IMR-90 (cell line): ENCODE results near the gene TRIM5. TPM values are rescaled to one million over a fixed set of nuclear protein-coding genes. Genes with fewer than 3 reads are reported as not detected.

Experiments used
- ATAC-seq: fragments of 200-7000 bp; cut with Tn5 transposase; 2 replicates; pipeline ENCODE4 v1.9.1; 2020; ENCODE audit warnings: low read depth, mild to moderate bottlenecking, moderate library complexity
- BruUV-seq: library from RNA; stranded (reverse); fragments of 400-500 nt; replicated peaks from 2 replicates; lab custom pipeline; 2021; lab: Mats Ljungman, UMichigan
- CTCF ChIA-PET: fragments of 300-600 bp; formaldehyde crosslinking; extraction: SDS; loops from one replicate; lab custom pipeline; 2021; ENCODE audit warnings: antibody characterized with exemption; lab: Yijun Ruan, JAX
- POLR2A ChIA-PET: fragments of 300-600 bp; sonication (Branson Sonifier 250); formaldehyde crosslinking; loops from one replicate; lab custom pipeline; 2022; ENCODE audit warnings: antibody characterized with exemption; ENCODE audit not compliant: unreplicated experiment; lab: Charles Lee
- DNase-seq: peaks from one replicate; pipeline ENCODE4 v3.0.0; 2013
- H2AFZ ChIP-seq: replicated peaks from 2 replicates; pipeline ENCODE3; 2013; ENCODE audit warnings: low read length, mild to moderate bottlenecking; ENCODE audit not compliant: poor library complexity
- H2AK5ac ChIP-seq: 2 replicates; pipeline ENCODE4 v1.6.1; 2013; ENCODE audit warnings: low read depth, low read length, inconsistent platforms
- H2AK9ac ChIP-seq: replicated peaks from 2 replicates; pipeline ENCODE3; 2013; ENCODE audit warnings: mild to moderate bottlenecking, low read depth, low read length, moderate library complexity; ENCODE audit not compliant: poor library complexity
- H2BK120ac ChIP-seq: 2 replicates; pipeline ENCODE4 v1.6.1; 2013; ENCODE audit warnings: low read depth, low read length, inconsistent platforms
- H2BK15ac ChIP-seq: 3 replicates; pipeline ENCODE4 v1.6.1; 2013; ENCODE audit warnings: low read depth, low read length, inconsistent platforms
- H2BK20ac ChIP-seq: 2 replicates; pipeline ENCODE4 v1.6.1; 2013; ENCODE audit warnings: low read depth, mild to moderate bottlenecking, inconsistent platforms, low read length, moderate library complexity
- H2BK5ac ChIP-seq: 2 replicates; pipeline ENCODE4 v1.6.1; 2013; ENCODE audit warnings: mild to moderate bottlenecking, low read depth, low read length, inconsistent platforms; ENCODE audit not compliant: poor library complexity, severe bottlenecking
- H3K14ac ChIP-seq: replicated peaks from 2 replicates; pipeline ENCODE4 v1.6.1; 2013; ENCODE audit warnings: low read depth, low read length, inconsistent platforms
- H3K18ac ChIP-seq: 2 replicates; pipeline ENCODE4 v1.6.1; 2013; ENCODE audit warnings: low read depth, low read length, control low read depth
- H3K23ac ChIP-seq: 2 replicates; pipeline ENCODE4 v1.6.1; 2013; ENCODE audit warnings: low read depth, low read length, inconsistent platforms
- H3K27ac ChIP-seq: 2 replicates; pipeline ENCODE4 v1.5.1; 2013; ENCODE audit warnings: mild to moderate bottlenecking, control low read depth, low read length; ENCODE audit not compliant: insufficient read depth
- H3K27me3 ChIP-seq: 2 replicates; pipeline ENCODE4 v1.6.1; 2013; ENCODE audit warnings: low read length; ENCODE audit not compliant: control insufficient read depth, insufficient read depth
- H3K36me3 ChIP-seq: 2 replicates; pipeline ENCODE4 v1.6.1; 2013; ENCODE audit warnings: low read length, mixed read lengths; ENCODE audit not compliant: control insufficient read depth, insufficient read depth
- H3K4ac ChIP-seq: 2 replicates; pipeline ENCODE4 v1.6.1; 2013; ENCODE audit warnings: low read depth, low read length, inconsistent platforms
- H3K4me1 ChIP-seq: 2 replicates; pipeline ENCODE4 v1.6.1; 2013; ENCODE audit warnings: low read length, mixed read lengths; ENCODE audit not compliant: control insufficient read depth, insufficient read depth
- H3K4me2 ChIP-seq: 2 replicates; pipeline ENCODE4 v1.6.1; 2013; ENCODE audit warnings: low read depth, mild to moderate bottlenecking, control low read depth, low read length, moderate library complexity
- H3K4me3 ChIP-seq: 2 replicates; pipeline ENCODE4 v1.5.1; 2013; ENCODE audit warnings: low read depth, mild to moderate bottlenecking, control low read depth, low read length, moderate library complexity; ENCODE audit not compliant: insufficient read depth
- H3K56ac ChIP-seq: 2 replicates; pipeline ENCODE4 v1.6.1; 2013; ENCODE audit warnings: low read length, inconsistent platforms; ENCODE audit not compliant: insufficient read depth; ENCODE audit errors: extremely low read depth
- H3K79me1 ChIP-seq, 2 experiments: 2 replicates each; pipeline ENCODE4 v1.6.1; 2013; ENCODE audit warnings: low read length in 2 of 2, inconsistent platforms in 1 of 2, low read depth in 1 of 2
- H3K9ac ChIP-seq: 2 replicates; pipeline ENCODE4 v1.6.1; 2013; ENCODE audit warnings: low read depth, low read length, control low read depth
- H3K9me1 ChIP-seq: 2 replicates; pipeline ENCODE4 v1.6.1; 2013; ENCODE audit warnings: low read length, inconsistent platforms; ENCODE audit not compliant: insufficient read depth
- H3K9me3 ChIP-seq: 2 replicates; pipeline ENCODE4 v1.6.1; 2013; ENCODE audit warnings: low read length; ENCODE audit not compliant: control insufficient read depth, insufficient read depth
- H4K20me1 ChIP-seq: 2 replicates; pipeline ENCODE4 v1.6.1; 2013; ENCODE audit warnings: low read length, inconsistent platforms; ENCODE audit not compliant: insufficient read depth
- H4K5ac ChIP-seq: 2 replicates; pipeline ENCODE4 v1.6.1; 2013; ENCODE audit warnings: mild to moderate bottlenecking, low read depth, low read length, control low read depth
- H4K8ac ChIP-seq, 2 experiments: 2 replicates each; pipeline ENCODE4 v1.6.1; 2013; ENCODE audit warnings: low read depth in 2 of 2, low read length in 2 of 2, control low read depth in 1 of 2, inconsistent platforms in 1 of 2
- H4K91ac ChIP-seq: 2 replicates; pipeline ENCODE4 v1.6.1; 2013; ENCODE audit warnings: low read depth, low read length, inconsistent platforms; ENCODE audit not compliant: insufficient read depth
- BHLHE40 ChIP-seq: fragments of 150-350 bp; IDR thresholded peaks from 2 replicates; pipeline ENCODE4 v1.6.1; 2016; ENCODE audit warnings: mild to moderate bottlenecking, low read depth, low read length
- CEBPB ChIP-seq: IDR thresholded peaks from 2 replicates; pipeline ENCODE4 v1.6.1; 2012; ENCODE audit warnings: low read depth, low read length, improper control_type of control experiment
- CHD1 ChIP-seq: IDR thresholded peaks from 2 replicates; pipeline ENCODE4 v1.6.1; 2012; ENCODE audit warnings: low read depth, low read length, improper control_type of control experiment
- FOS ChIP-seq: fragments of 150-350 bp; IDR thresholded peaks from 2 replicates; pipeline ENCODE4 v1.6.1; 2016; ENCODE audit warnings: low read depth, low read length
- MAFK ChIP-seq: IDR thresholded peaks from 2 replicates; pipeline ENCODE4 v1.6.1; 2012; ENCODE audit warnings: low read depth, low read length, improper control_type of control experiment
- MAZ ChIP-seq: IDR thresholded peaks from 2 replicates; pipeline ENCODE4 v1.6.1; 2012; ENCODE audit warnings: low read depth, mild to moderate bottlenecking, low read length, improper control_type of control experiment, moderate library complexity, borderline replicate concordance
- MXI1 ChIP-seq: IDR thresholded peaks from 2 replicates; pipeline ENCODE4 v1.6.1; 2012; ENCODE audit warnings: low read depth, mild to moderate bottlenecking, low read length, moderate library complexity, borderline replicate concordance
- NFE2L2 ChIP-seq: fragments of 150-350 bp; IDR thresholded peaks from 2 replicates; pipeline ENCODE4 v1.6.1; 2016; ENCODE audit warnings: low read depth, mild to moderate bottlenecking, low read length
- POLR2A ChIP-seq: IDR thresholded peaks from 2 replicates; pipeline ENCODE4 v1.6.1; 2012; ENCODE audit warnings: mild to moderate bottlenecking, low read depth, low read length
- RAD21 ChIP-seq: IDR thresholded peaks from 2 replicates; pipeline ENCODE4 v1.6.1; 2012; ENCODE audit warnings: low read length, improper control_type of control experiment
- RCOR1 ChIP-seq: IDR thresholded peaks from 2 replicates; pipeline ENCODE4 v1.6.1; 2012; ENCODE audit warnings: mild to moderate bottlenecking, low read length, improper control_type of control experiment; ENCODE audit not compliant: insufficient replicate concordance
- SMC3 ChIP-seq: fragments of 150-350 bp; IDR thresholded peaks from 2 replicates; pipeline ENCODE4 v1.6.1; 2016; ENCODE audit warnings: low read depth, mild to moderate bottlenecking, antibody characterized with exemption, low read length, moderate library complexity
- USF2 ChIP-seq: fragments of 150-350 bp; IDR thresholded peaks from 2 replicates; pipeline ENCODE4 v1.6.1; 2017; ENCODE audit warnings: mild to moderate bottlenecking, antibody characterized with exemption, low read length, low read depth
- WGBS, 2 experiments: methylation state at CpG; one replicate each; pipeline versions ENCODE4 v1.1.5 to v1.1.7; 2013; ENCODE audit warnings: missing lambda C conversion rate in 2 of 2; ENCODE audit not compliant: insufficient read length in 1 of 2; ENCODE audit errors: extremely low coverage in 2 of 2; 5-methylcytosine and 5-hydroxymethylcytosine counted together
- dilution Hi-C: fragments of 300-500 bp; cut with HindIII; formaldehyde crosslinking; loops from one replicate; pipeline ENCODE4 v1.14.3; 2018; ENCODE audit warnings: low sequenced_read_pairs; ENCODE audit not compliant: unreplicated experiment
- in situ Hi-C: fragments of 300-500 bp; cut with MboI; formaldehyde crosslinking; loops from 3 replicates; pipeline ENCODE4 v1.14.3; 2019; ENCODE audit warnings: low sequenced_read_pairs, inconsistent platforms, mixed read lengths
- intact Hi-C: fragments of 100-400 bp; cut with micrococcal nuclease; formaldehyde crosslinking; loops from 2 replicates; pipeline ENCODE4 v1.10.0; 2022
- polyA plus RNA-seq, 3 experiments: library from polyadenylated mRNA; depleted of rRNA; stranded (reverse); fragments of >200 nt; gene quantifications; 2 replicates each; pipeline ENCODE4 v1.2.3, GENCODE V29; 2012; ENCODE audit warnings: low replicate concordance in 1 of 3
- total RNA-seq: library from RNA; depleted of rRNA; stranded (reverse); fragments of >200 nt; gene quantifications from 2 replicates; pipeline ENCODE4 v1.2.3, GENCODE V29; 2012
- TF ChIP-seq, protein P1 (sequence below): conservative IDR thresholded peaks from 2 replicates; pipeline ENCODE4 v1.5.1; 2012; ENCODE audit warnings: mild to moderate bottlenecking, low read depth, low read length, improper control_type of control experiment
- TF ChIP-seq, protein P2 (sequence below): fragments of 150-350 bp; IDR thresholded peaks from 2 replicates; pipeline ENCODE4 v1.6.1; 2016; ENCODE audit warnings: low read depth, mild to moderate bottlenecking, low read length, moderate library complexity, borderline replicate concordance

TRIM5 gene
- total and polyA plus RNA-seq, 2 of the 4 experiments (the other 2 are of a cell fraction) = 32.6 to 49.1 TPM

DNA sequence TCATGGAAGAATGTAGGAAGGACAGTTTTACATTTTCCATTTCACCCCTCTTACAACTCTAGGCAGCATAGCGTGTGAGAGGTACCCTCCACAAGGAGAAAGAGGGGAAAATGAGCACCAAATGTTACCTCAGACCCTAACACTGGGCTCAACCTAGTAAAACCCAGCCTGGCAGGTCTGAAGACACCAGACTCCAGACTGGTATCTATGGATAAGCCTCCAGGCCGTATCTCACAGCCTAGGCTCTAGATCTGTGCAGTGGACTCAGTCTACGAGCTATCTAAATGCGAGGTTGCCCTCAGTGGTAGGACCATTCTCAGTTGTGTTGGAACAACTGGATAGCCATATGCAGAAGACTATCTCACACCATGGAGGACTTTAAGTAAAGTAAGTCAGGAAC, 10.5 kb downstream of the TRIM5 start:
- H2AFZ ChIP-seq = no peak overlapping the region

More for the DNA sequence above, 10.5 kb downstream of the TRIM5 start:
- H3K4me2 ChIP-seq = no peak overlapping the region
- no peak overlapping the region for H3K4ac ChIP-seq
- H3K9ac ChIP-seq = no peak overlapping the region
- H3K14ac ChIP-seq = no peak overlapping the region
- peaks cover 13 to 24% of the 10 kb centered on the region in 2 experiments for H3K79me1 ChIP-seq
- no peaks in the 10 kb centered on the region for H3K4me1 ChIP-seq
- no peak overlapping the region for H2AK9ac ChIP-seq
- H3K23ac ChIP-seq = no peak overlapping the region
- H3K9me1 ChIP-seq = no peaks in the 10 kb centered on the region
- no peak overlapping the region for H3K18ac ChIP-seq
- no peak overlapping the region for H2BK5ac ChIP-seq
- H3K27me3 ChIP-seq = no peaks in the 10 kb centered on the region
- H3K4me3 ChIP-seq = no peak overlapping the region
- no peak overlapping the region for H4K5ac ChIP-seq
- peaks cover 27% of the 10 kb centered on the region for H3K36me3 ChIP-seq
- DNase-seq = no peak
- H2AK5ac ChIP-seq = no peak overlapping the region
- intact Hi-C loops (no loop called here), dilution Hi-C loops (no loop called here), in situ Hi-C loops (no loop called here)
- 100% methylated on average over 1 of the region's 4 CpGs; no CpG with 5 or more reads in 1 of the 2 experiments for WGBS, 2 experiments
- TF ChIP-seq SMC3 = no peak
- TF ChIP-seq MAFK = no peak
- TF ChIP-seq USF2 = no peak
- TF ChIP-seq, protein P1, sequence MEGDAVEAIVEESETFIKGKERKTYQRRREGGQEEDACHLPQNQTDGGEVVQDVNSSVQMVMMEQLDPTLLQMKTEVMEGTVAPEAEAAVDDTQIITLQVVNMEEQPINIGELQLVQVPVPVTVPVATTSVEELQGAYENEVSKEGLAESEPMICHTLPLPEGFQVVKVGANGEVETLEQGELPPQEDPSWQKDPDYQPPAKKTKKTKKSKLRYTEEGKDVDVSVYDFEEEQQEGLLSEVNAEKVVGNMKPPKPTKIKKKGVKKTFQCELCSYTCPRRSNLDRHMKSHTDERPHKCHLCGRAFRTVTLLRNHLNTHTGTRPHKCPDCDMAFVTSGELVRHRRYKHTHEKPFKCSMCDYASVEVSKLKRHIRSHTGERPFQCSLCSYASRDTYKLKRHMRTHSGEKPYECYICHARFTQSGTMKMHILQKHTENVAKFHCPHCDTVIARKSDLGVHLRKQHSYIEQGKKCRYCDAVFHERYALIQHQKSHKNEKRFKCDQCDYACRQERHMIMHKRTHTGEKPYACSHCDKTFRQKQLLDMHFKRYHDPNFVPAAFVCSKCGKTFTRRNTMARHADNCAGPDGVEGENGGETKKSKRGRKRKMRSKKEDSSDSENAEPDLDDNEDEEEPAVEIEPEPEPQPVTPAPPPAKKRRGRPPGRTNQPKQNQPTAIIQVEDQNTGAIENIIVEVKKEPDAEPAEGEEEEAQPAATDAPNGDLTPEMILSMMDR = no peak
- TF ChIP-seq MAZ = no peak
- TF ChIP-seq POLR2A = no peak
- TF ChIP-seq RCOR1 = no peak
- TF ChIP-seq, protein P2, sequence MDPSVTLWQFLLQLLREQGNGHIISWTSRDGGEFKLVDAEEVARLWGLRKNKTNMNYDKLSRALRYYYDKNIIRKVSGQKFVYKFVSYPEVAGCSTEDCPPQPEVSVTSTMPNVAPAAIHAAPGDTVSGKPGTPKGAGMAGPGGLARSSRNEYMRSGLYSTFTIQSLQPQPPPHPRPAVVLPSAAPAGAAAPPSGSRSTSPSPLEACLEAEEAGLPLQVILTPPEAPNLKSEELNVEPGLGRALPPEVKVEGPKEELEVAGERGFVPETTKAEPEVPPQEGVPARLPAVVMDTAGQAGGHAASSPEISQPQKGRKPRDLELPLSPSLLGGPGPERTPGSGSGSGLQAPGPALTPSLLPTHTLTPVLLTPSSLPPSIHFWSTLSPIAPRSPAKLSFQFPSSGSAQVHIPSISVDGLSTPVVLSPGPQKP = no peak
- TF ChIP-seq CHD1 = no peak
- no peak for TF ChIP-seq NFE2L2
- no peak for TF ChIP-seq CEBPB
- no peak for TF ChIP-seq BHLHE40
- no peak for TF ChIP-seq RAD21
- TF ChIP-seq MXI1 = no peak
- no peak for TF ChIP-seq FOS
- CTCF ChIA-PET = no interaction called here
- peaks cover 2% of the 10 kb centered on the region; the same call in 1 of the 2 replicates for H3K9me3 ChIP-seq
- POLR2A ChIA-PET = no interaction called here
- no peak overlapping the region for H2BK20ac ChIP-seq
- no peak overlapping the region for H3K27ac ChIP-seq
- no peak for ATAC-seq
- peaks cover 4% of the 10 kb centered on the region; the same call in 1 of the 2 replicates for H4K20me1 ChIP-seq
- no peak overlapping the region for H4K91ac ChIP-seq
- no peak overlapping the region for H2BK120ac ChIP-seq
- H4K8ac ChIP-seq = no peak overlapping the region
- no peak overlapping the region for H3K56ac ChIP-seq
- no TSS peak for BruUV-seq
- no peak overlapping the region for H2BK15ac ChIP-seq
